WERI-Rb-1 (cell line): ENCODE measurements around the gene TSEN54.

Experiments used
- DNase-seq: peaks from one replicate; pipeline ENCODE4 v3.0.0-alpha.2; 2020
- H3K27ac ChIP-seq: fragments of 250-450 bp; sonication (Bioruptor Pico); 2 replicates; pipeline ENCODE4 v1.5.1; 2020; ENCODE audit warnings: mild to moderate bottlenecking, moderate library complexity
- H3K27me3 ChIP-seq: fragments of 250-450 bp; sonication (Bioruptor Pico); 2 replicates; pipeline ENCODE4 v1.5.1; 2021; ENCODE audit warnings: mild to moderate bottlenecking, low read depth, moderate library complexity; ENCODE audit not compliant: insufficient read depth, severe bottlenecking
- H3K36me3 ChIP-seq: fragments of 250-450 bp; sonication (Bioruptor Pico); 2 replicates; pipeline ENCODE4 v1.5.1; 2020; ENCODE audit warnings: mild to moderate bottlenecking, moderate library complexity
- H3K4me3 ChIP-seq: 2 replicates; pipeline ENCODE4 v1.5.1; 2011; ENCODE audit warnings: low read depth, mild to moderate bottlenecking, control low read depth, low read length
- H3K9me3 ChIP-seq: fragments of 250-450 bp; sonication (Bioruptor Pico); 2 replicates; pipeline ENCODE4 v1.5.1; 2021; ENCODE audit warnings: mild to moderate bottlenecking, moderate library complexity; ENCODE audit not compliant: severe bottlenecking
- CTCF ChIP-seq: IDR thresholded peaks from 2 replicates; pipeline ENCODE4 v1.5.1; 2011; ENCODE audit warnings: low read depth, mild to moderate bottlenecking, control low read depth, inconsistent platforms, low read length

Gene TSEN54

GRCh38 chr17:75551266-75551665 is 34.9 kb downstream of the TSEN54 start:
- Histone ChIP-seq H3K36me3 (peaks cover 78% of the 10 kb centered on the region), H3K9me3 (no peaks in the 10 kb centered on the region), H3K27ac (no peak overlapping the region), H3K4me3 (no peak overlapping the region), H3K27me3 (no peaks in the 10 kb centered on the region)
- TF ChIP-seq CTCF: no peak
- peak; percentile 19 for DNase-seq

- peaks cover 72% of the 10 kb centered on the region for H3K36me3 ChIP-seq
- H3K4me3 ChIP-seq: no peak overlapping the region
- H3K27me3 ChIP-seq: no peaks in the 10 kb centered on the region
- H3K9me3 ChIP-seq: no peaks in the 10 kb centered on the region
- DNase-seq: no peak
- no peak for TF ChIP-seq CTCF
- no peak overlapping the region for H3K27ac ChIP-seq
Observed at GRCh38 chr17:75552425-75553294, 36.3 kb downstream of the TSEN54 start.

GRCh38 chr17:75553295-75554110 is 37.2 kb downstream of the TSEN54 start:
- no peak for TF ChIP-seq CTCF
- Histone ChIP-seq H3K9me3 (no peaks in the 10 kb centered on the region), H3K27me3 (no peaks in the 10 kb centered on the region), H3K36me3 (peaks cover 72% of the 10 kb centered on the region), H3K4me3 (no peak overlapping the region), H3K27ac (no peak overlapping the region)
- no peak for DNase-seq

- Histone ChIP-seq H3K4me3 (no peak overlapping the region), H3K27ac (no peak overlapping the region), H3K27me3 (no peaks in the 10 kb centered on the region), H3K36me3 (peaks cover 70% of the 10 kb centered on the region), H3K9me3 (no peaks in the 10 kb centered on the region)
- TF ChIP-seq CTCF: no peak
- no peak for DNase-seq
Observed at GRCh38 chr17:75555679-75556153, 39.4 kb downstream of the TSEN54 start.

GRCh38 chr17:75557075-75557851 is 40.9 kb downstream of the TSEN54 start:
- DNase-seq: peak; percentile 20
- Histone ChIP-seq H3K27me3 (no peaks in the 10 kb centered on the region), H3K4me3 (no peak overlapping the region), H3K9me3 (no peaks in the 10 kb centered on the region), H3K36me3 (peaks cover 70% of the 10 kb centered on the region), H3K27ac (no peak overlapping the region)
- TF ChIP-seq CTCF: no peak
